Neural crest cell (in vitro differentiated cells): ENCODE results near the gene NSDHL. TPM values are rescaled to one million over a fixed set of nuclear protein-coding genes. Genes with fewer than 3 reads are reported as not detected.

Experiments used
- DNase-seq: peaks from one replicate; pipeline ENCODE4 v3.0.0; 2021; ENCODE audit warnings: low read depth, mixed read lengths, low spot score
- H3K27ac Mint-ChIP-seq: one replicate; pipeline ENCODE4 v1.8.0; 2021; ENCODE audit warnings: mild to moderate bottlenecking, mixed read lengths; ENCODE audit not compliant: unreplicated experiment
- H3K27me3 Mint-ChIP-seq: 2 replicates; pipeline ENCODE4 v1.8.0; 2021; ENCODE audit warnings: low read depth, mild to moderate bottlenecking, mixed read lengths
- H3K36me3 Mint-ChIP-seq: 2 replicates; pipeline ENCODE4 v1.8.0; 2021; ENCODE audit warnings: low read depth, mild to moderate bottlenecking, mixed read lengths
- H3K4me1 Mint-ChIP-seq: 2 replicates; pipeline ENCODE4 v1.8.0; 2021; ENCODE audit warnings: mixed read lengths
- H3K4me3 Mint-ChIP-seq: one replicate; pipeline ENCODE4 v1.8.0; 2021; ENCODE audit warnings: mild to moderate bottlenecking, mixed read lengths
- H3K9me3 Mint-ChIP-seq: 2 replicates; pipeline ENCODE4 v1.8.0; 2021; ENCODE audit warnings: mixed read lengths
- CTCF ChIP-seq: fragments of 200-600 bp; sonication (generic); conservative IDR thresholded peaks from 2 replicates; pipeline ENCODE4 v1.5.0; 2021; ENCODE audit warnings: antibody characterized with exemption, mild to moderate bottlenecking
- total RNA-seq: library from RNA; stranded (reverse); gene quantifications from 2 replicates; pipeline ENCODE4 v1.2.1, GENCODE V29; 2021

Gene NSDHL
- total RNA-seq, 1 donor from 2014 or later = 49.6 TPM

- H3K4me1 Mint-ChIP-seq = no peaks in the 10 kb centered on the region
- H3K9me3 Mint-ChIP-seq = peaks cover 5% of the 10 kb centered on the region
- no peak overlapping the region for H3K27ac Mint-ChIP-seq
- no peak for DNase-seq
- H3K36me3 Mint-ChIP-seq = peaks cover 17% of the 10 kb centered on the region
- H3K27me3 Mint-ChIP-seq = no peaks in the 10 kb centered on the region
- TF ChIP-seq CTCF = no peak
- H3K4me3 Mint-ChIP-seq = no peak overlapping the region
Measured at GRCh38 chrX:152871260-152871659, 40.4 kb downstream of the NSDHL start.

GRCh38 chrX:152872522-152872921, 41.7 kb downstream of the NSDHL start:
- TF ChIP-seq CTCF = no peak
- no peak for DNase-seq
- Mint-ChIP-seq H3K27me3 (no peaks in the 10 kb centered on the region), H3K27ac (no peak overlapping the region), H3K9me3 (peaks cover 10% of the 10 kb centered on the region), H3K4me1 (no peaks in the 10 kb centered on the region), H3K36me3 (peaks cover 17% of the 10 kb centered on the region), H3K4me3 (no peak overlapping the region)

GRCh38 chrX:152873361-152873760, 42.5 kb downstream of the NSDHL start:
- Mint-ChIP-seq H3K27me3 (no peaks in the 10 kb centered on the region), H3K27ac (no peak overlapping the region), H3K36me3 (peaks cover 16% of the 10 kb centered on the region), H3K9me3 (peaks cover 10% of the 10 kb centered on the region), H3K4me3 (no peak overlapping the region), H3K4me1 (no peaks in the 10 kb centered on the region)
- DNase-seq = no peak
- no peak for TF ChIP-seq CTCF

GRCh38 chrX:152876931-152877840, 46.3 kb downstream of the NSDHL start:
- no peak overlapping the region for H3K27ac Mint-ChIP-seq
- no peaks in the 10 kb centered on the region for H3K4me1 Mint-ChIP-seq
- DNase-seq = no peak
- H3K4me3 Mint-ChIP-seq = no peak overlapping the region
- TF ChIP-seq CTCF = no peak
- H3K27me3 Mint-ChIP-seq = no peaks in the 10 kb centered on the region
- H3K9me3 Mint-ChIP-seq = peaks cover 18% of the 10 kb centered on the region
- peaks cover 4% of the 10 kb centered on the region for H3K36me3 Mint-ChIP-seq

GRCh38 chrX:152878976-152879755, 48.3 kb downstream of the NSDHL start:
- Mint-ChIP-seq H3K4me3 (no peak overlapping the region), H3K9me3 (peaks cover 18% of the 10 kb centered on the region), H3K4me1 (no peaks in the 10 kb centered on the region), H3K36me3 (no peaks in the 10 kb centered on the region), H3K27ac (no peak overlapping the region), H3K27me3 (no peaks in the 10 kb centered on the region)
- no peak for DNase-seq
- no peak for TF ChIP-seq CTCF
